Ovary (tissue), 9 donors: ENCODE results near the gene KRTAP10-8. TPM values are rescaled to one million over a fixed set of nuclear protein-coding genes. Genes with fewer than 3 reads are reported as not detected.
"Not testable (repeated sequence)": the region's sequence is repeated elsewhere in the genome, so short reads cannot be mapped to it uniquely, and the experiment has no call there.

ENCODE experiments used
- DNase-seq, 5 donors: peaks; one replicate each; pipeline ENCODE4 v3.0.0-alpha.2; 2019 to 2020
- H3K27ac ChIP-seq, 2 donors: fragments of 200-600 bp; one replicate each; pipeline versions ENCODE4 v1.5.1 to v1.8.0; 2019 to 2022
- H3K27me3 ChIP-seq: fragments of 200-600 bp; one replicate; pipeline ENCODE4 v1.8.0; 2022
- H3K36me3 ChIP-seq: fragments of 200-600 bp; sonication (generic); one replicate; pipeline ENCODE4 v1.5.1; 2019
- H3K4me1 ChIP-seq: one replicate; pipeline ENCODE4 v1.8.1; 2013; ENCODE audit warnings: mild to moderate bottlenecking, moderate library complexity; ENCODE audit not compliant: insufficient read depth
- H3K4me3 ChIP-seq: fragments of 200-600 bp; sonication (generic); one replicate; pipeline ENCODE4 v1.5.1; 2017
- H3K9me3 ChIP-seq, 2 donors: fragments of 200-600 bp in 1 of 2; sonication (generic) in 1 of 2; one replicate each; pipeline versions ENCODE4 v1.5.1 to v1.8.1; 2013 to 2019; ENCODE audit warnings: mild to moderate bottlenecking in 1 of 2, moderate library complexity in 1 of 2
- EP300 ChIP-seq: sonication (generic); formaldehyde crosslinking; IDR thresholded peaks from one replicate; pipeline ENCODE4 v1.6.1; 2017; ENCODE audit warnings: antibody characterized with exemption
- POLR2A ChIP-seq: fragments of 450-650 bp; IDR thresholded peaks from one replicate; pipeline ENCODE4 v1.6.1; 2017; ENCODE audit warnings: antibody characterized with exemption, mild to moderate bottlenecking, moderate library complexity
- WGBS, 3 donors: extraction: QIAGEN DNeasy Blood & Tissue Kit in 1 of 3; methylation state at CpG; one replicate each; pipeline versions ENCODE4 v1.1.5 to v1.1.7; 2013 to 2017; 5-methylcytosine and 5-hydroxymethylcytosine counted together
- intact Hi-C, 4 donors: fragments of 100-400 bp; cut with DNase I; formaldehyde crosslinking; loops; one replicate each; pipeline versions ENCODE4 v1.11.0 to v1.15.1; 2022 to 2023
- polyA plus RNA-seq, 2 donors: library from polyadenylated mRNA; stranded (reverse); fragments of 200-250 nt in 1 of 2; fragments of 350-450 nt in 1 of 2; fragmentation: Illumina TruSeq in 1 of 2; extraction: RNeasy Lipid Tissue Mini Kit (QIAGEN cat#74804) in 1 of 2; gene quantifications; one replicate each; pipeline ENCODE4 v1.2.3, GENCODE V29; 2013 to 2014
- total RNA-seq, 7 donors: library from RNA; depleted of rRNA in 2 of 7; stranded (reverse); fragments of >200 nt in 2 of 7; fragmentation: NEBNext Ultra II Directional in 3 of 7; extraction: Animal tissue kit (Norgen Biotek cat#: 25700) in 3 of 7; gene quantifications; one replicate each; pipeline versions ENCODE4 v1.1.0 to v1.2.4, GENCODE V29; 2016 to 2023
- TF ChIP-seq, protein P1 (sequence below), 3 donors: fragments of 450-650 bp in 2 of 3; fragments of 200-600 bp in 1 of 3; IDR thresholded peaks; one replicate each; pipeline versions ENCODE4 v1.5.1 to v1.8.0; 2016 to 2022; ENCODE audit warnings: antibody characterized with exemption in 3 of 3, mild to moderate bottlenecking in 1 of 3
- donor health status: DM: no; HTN: no; CAD: no; lungs with moderate emphysema.
- donor health status: DM: no; HTN: no; CAD: no.
- donor health status: Bipolar disorder and iron deficiency.
- donor health status: DM: yes; HTN: yes; CAD: no.
- donor health status: DM: no; HTN: no; CAD: no.
- donor health status: DM: yes; HTN: yes; CAD: no.

The KRTAP10-8 gene
- total and polyA plus RNA-seq, 9 donors = not detected

DNA sequence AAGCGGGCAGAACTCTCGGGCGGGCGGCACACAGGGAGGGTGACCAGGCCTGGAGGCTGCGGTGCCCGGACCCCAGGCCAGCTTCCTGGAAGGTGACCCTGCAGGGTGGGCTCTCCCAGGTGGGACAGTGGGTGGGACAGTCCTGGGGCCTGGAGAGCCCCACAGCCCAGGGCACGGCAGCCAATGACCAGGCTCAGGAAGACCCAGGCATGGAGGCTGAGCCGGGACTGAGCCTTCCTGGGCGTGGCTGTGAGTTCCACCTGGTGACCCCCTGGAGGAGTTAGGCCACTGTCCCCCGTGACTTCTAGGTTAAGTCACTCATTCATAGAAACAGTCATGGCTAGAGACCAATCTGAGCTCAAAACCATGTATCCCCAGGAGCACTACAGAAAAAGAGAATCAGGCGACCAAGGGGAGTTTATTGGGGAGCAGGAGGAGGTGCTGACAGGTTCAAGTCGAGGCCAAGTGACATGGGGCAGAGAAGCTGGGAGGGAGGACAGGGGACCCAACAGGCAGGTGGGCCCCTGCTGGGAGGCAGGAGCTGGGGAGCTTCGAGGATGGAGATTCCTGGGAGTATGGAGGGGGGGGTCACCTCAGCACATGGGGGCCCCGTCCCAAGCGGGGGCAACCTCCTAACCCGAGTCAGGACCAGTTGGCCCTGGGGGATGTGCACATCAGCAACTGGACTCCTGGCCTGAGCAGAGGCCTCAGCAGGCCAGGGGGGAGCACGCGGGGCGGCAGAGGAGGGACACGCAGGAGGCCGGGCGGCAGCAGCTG is 32.6 kb upstream of the KRTAP10-8 start:
- Histone ChIP-seq H3K9me3 (no peaks in the 10 kb centered on the region), H3K27me3 (no peaks in the 10 kb centered on the region), H3K4me1 (no peaks in the 10 kb centered on the region), H3K36me3 (no peaks in the 10 kb centered on the region), H3K27ac (no peak overlapping the region), H3K4me3 (no peak overlapping the region)
- 68 to 74% (median 71%) methylated on average over 19 to 22 of the region's 22 CpGs for WGBS, 3 donors
- DNase-seq = no peak
- TF ChIP-seq EP300 = no peak
- TF ChIP-seq, protein P1, sequence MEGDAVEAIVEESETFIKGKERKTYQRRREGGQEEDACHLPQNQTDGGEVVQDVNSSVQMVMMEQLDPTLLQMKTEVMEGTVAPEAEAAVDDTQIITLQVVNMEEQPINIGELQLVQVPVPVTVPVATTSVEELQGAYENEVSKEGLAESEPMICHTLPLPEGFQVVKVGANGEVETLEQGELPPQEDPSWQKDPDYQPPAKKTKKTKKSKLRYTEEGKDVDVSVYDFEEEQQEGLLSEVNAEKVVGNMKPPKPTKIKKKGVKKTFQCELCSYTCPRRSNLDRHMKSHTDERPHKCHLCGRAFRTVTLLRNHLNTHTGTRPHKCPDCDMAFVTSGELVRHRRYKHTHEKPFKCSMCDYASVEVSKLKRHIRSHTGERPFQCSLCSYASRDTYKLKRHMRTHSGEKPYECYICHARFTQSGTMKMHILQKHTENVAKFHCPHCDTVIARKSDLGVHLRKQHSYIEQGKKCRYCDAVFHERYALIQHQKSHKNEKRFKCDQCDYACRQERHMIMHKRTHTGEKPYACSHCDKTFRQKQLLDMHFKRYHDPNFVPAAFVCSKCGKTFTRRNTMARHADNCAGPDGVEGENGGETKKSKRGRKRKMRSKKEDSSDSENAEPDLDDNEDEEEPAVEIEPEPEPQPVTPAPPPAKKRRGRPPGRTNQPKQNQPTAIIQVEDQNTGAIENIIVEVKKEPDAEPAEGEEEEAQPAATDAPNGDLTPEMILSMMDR (IDR thresholded peaks at IDR 0.05) = no peak
- intact Hi-C loops = no loop called here

DNA sequence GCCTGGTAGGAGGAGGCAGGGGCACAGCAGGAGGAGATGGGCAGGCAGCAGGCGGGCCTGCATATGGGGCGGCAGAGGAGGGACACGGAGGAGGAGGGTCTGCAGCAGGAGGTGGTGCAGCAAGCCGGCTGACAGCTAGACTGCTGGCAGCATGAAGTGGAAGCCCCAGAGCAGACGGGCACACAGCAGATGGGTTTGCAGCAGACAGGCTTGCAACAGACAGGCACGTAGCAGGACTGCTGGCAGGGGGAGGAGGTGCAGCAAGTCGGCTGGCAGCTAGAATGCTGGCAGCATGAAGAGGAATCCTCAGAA is 32.1 kb upstream of the KRTAP10-8 start:
- no peak for TF ChIP-seq EP300
- TF ChIP-seq, protein P1 (IDR thresholded peaks at IDR 0.05) = no peak
- TF ChIP-seq POLR2A = no peak
- H3K36me3 ChIP-seq = no peaks in the 10 kb centered on the region
- H3K4me1 ChIP-seq = no peaks in the 10 kb centered on the region
- no peak overlapping the region for H3K27ac ChIP-seq
- no peaks in the 10 kb centered on the region for H3K27me3 ChIP-seq
- no peak for DNase-seq
- H3K4me3 ChIP-seq = no peak overlapping the region
- WGBS, 3 donors = 64 to 72% (median 69%) methylated on average over 7 of the region's 7 CpGs
- H3K9me3 ChIP-seq = no peaks in the 10 kb centered on the region
- intact Hi-C loops = no loop called here

DNA sequence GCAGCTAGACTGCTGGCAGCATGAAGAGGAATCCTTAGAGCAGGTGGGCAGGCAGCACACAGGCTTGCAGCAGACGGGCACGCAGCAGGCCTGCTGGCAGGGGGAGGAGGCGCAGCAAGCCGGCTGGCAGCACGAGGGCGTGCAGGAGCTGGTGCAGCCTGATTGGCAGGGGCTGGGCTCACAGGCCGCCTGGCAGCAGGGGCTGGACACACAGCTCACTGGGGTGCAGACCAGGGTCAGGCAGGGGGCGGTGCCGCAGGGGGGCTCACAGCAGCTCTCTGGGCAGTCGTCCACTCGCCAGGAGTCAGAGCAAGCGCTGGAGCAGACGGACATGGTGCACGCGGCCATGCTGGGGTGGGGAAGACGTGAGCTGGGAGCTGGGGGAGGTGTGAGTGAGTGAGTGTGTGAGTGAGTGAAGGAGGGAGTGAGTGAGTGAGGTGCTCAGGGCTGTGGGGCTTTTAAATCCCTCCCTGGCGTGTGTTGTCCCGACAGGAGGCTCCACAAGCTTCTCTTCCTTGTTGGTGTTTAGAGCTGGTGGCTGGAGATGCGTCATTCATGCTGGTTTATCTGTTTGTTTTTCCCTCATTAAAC is 31.6 kb upstream of the KRTAP10-8 start, which contains the start of gene KRTAP10-5:
KRTAP10-5 (minus strand) TSS at position 374 of the 591 bp plus-strand sequence; CDS start at position 348, 26 bp downstream.
- H3K27me3 ChIP-seq, H3K4me3 ChIP-seq, H3K27ac ChIP-seq, H3K9me3 ChIP-seq, intact Hi-C loops, H3K36me3 ChIP-seq, H3K4me1 ChIP-seq: not testable (repeated sequence)
- DNase-seq = peak in 1 of 5 donors; percentile 3
- 34 to 44% (median 34%) methylated on average over 19 of the region's 19 CpGs for WGBS, 3 donors

DNA sequence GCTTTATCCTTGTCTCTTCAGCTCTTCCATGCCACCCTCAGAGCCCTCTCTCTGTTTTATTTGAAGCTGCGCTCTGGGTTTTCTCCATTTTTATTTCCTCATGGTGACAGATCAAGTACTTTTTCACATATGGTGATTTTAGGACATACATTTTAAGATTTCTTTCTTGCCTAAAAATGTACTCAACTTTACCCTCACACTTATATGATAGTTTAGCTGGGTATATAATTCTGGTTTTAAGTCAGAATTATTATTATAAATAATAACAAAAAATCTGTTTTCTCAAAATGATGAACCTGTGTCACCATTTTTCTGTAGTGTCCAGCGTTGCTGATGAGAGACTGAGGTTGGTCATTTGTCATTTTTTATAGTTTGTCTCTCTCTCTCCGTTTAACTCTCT is 30.7 kb upstream of the KRTAP10-8 start:
- Histone ChIP-seq H3K36me3 (no peaks in the 10 kb centered on the region), H3K27ac (no peak overlapping the region), H3K4me1 (no peaks in the 10 kb centered on the region), H3K27me3 (no peaks in the 10 kb centered on the region), H3K4me3 (no peak overlapping the region), H3K9me3 (no peaks in the 10 kb centered on the region)
- intact Hi-C loops = no loop called here
- WGBS, 3 donors = 69 to 76% (median 74%) methylated on average over 3 of the region's 3 CpGs
- TF ChIP-seq EP300 (no peak), POLR2A (no peak)
- TF ChIP-seq, protein P1 (IDR thresholded peaks at IDR 0.05) = no peak
- no peak for DNase-seq

DNA sequence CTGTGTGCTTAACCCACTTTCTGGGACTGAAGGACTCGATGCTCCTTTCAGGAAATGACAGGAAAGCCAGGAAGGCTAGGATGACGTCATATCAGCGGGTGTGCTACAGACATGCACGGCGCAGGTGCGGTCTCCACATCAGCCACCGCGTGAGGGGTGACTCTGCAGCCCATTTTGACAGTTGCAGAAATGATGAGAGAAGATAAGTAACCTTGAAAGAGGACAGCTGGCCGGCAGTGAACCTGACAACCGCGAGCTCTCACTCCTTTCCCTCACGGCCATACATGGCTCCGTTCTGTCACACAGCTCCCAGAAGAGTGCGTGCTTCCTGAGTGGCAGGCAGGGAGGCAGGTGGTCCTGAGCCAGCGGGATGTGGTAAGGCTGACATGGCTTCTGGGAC is 29.8 kb upstream of the KRTAP10-8 start:
- no peaks in the 10 kb centered on the region for H3K27me3 ChIP-seq
- intact Hi-C loops = no loop called here
- WGBS, 3 donors = 75 to 82% (median 76%) methylated on average over 15 of the region's 15 CpGs
- no peak overlapping the region for H3K4me3 ChIP-seq
- no peaks in the 10 kb centered on the region for H3K36me3 ChIP-seq
- H3K9me3 ChIP-seq = no peaks in the 10 kb centered on the region
- no peak for DNase-seq
- no peak overlapping the region for H3K27ac ChIP-seq
- TF ChIP-seq, protein P1 (IDR thresholded peaks at IDR 0.05) = no peak
- no peak for TF ChIP-seq POLR2A
- no peak for TF ChIP-seq EP300
- no peaks in the 10 kb centered on the region for H3K4me1 ChIP-seq
